ENCODE results near the gene LAMC2.

GRCh38 chr1:183226963-183227362, 40.9 kb downstream of the LAMC2 start:
- TF ChIP-seq CTCF (IDR thresholded peaks at IDR 0.05; ENCODE audit: insufficient read depth, low read length, poor library complexity, severe bottlenecking): no peak
- TF ChIP-seq EZH2phosphoT487 (conservative IDR thresholded peaks at IDR 0.05; ENCODE audit: low read length): no peak

Measured in SU-DHL-6 (cell line).